H1 (cell line): Measurements from ENCODE around the gene SFMBT2. TPM values are rescaled to one million over a fixed set of nuclear protein-coding genes. Genes with fewer than 3 reads are reported as not detected.

ENCODE experiments used
- CTCF ChIA-PET: fragments of 300-600 bp; sonication (Branson Sonifier 250); formaldehyde crosslinking; loops from one replicate; lab custom pipeline; 2021; ENCODE audit not compliant: partially characterized antibody; lab: Charles Lee
- POLR2A ChIA-PET: fragments of 300-600 bp; sonication (Branson Sonifier 250); formaldehyde crosslinking; loops from one replicate; lab custom pipeline; 2021; ENCODE audit warnings: inconsistent platforms; ENCODE audit not compliant: partially characterized antibody; lab: Charles Lee
- DNase-seq, 2 experiments: peaks; one replicate each; pipeline versions ENCODE4 v3.0.0 to v3.0.0-alpha.2; 2010 to 2022; ENCODE audit warnings: low spot score in 2 of 2, low read depth in 1 of 2, mixed read lengths in 1 of 2
- FAIRE-seq: peaks from 2 replicates; lab custom pipeline; 2011; peaks lifted over from hg19 to GRCh38; lab: Jason Lieb, UNC
- H2AFZ ChIP-seq: 2 replicates; pipeline ENCODE4 v1.8.1; 2012; ENCODE audit warnings: low read length, inconsistent platforms
- H2AK5ac ChIP-seq: 2 replicates; pipeline ENCODE4 v1.6.1; 2013; ENCODE audit warnings: low read depth, low read length
- H2BK120ac ChIP-seq: replicated peaks from 2 replicates; pipeline ENCODE3; 2013; ENCODE audit warnings: low read depth, low read length, inconsistent platforms
- H2BK12ac ChIP-seq: 2 replicates; pipeline ENCODE4 v1.6.1; 2013; ENCODE audit warnings: low read depth, low read length
- H2BK15ac ChIP-seq: 2 replicates; pipeline ENCODE4 v1.6.1; 2013; ENCODE audit warnings: low read length
- H2BK20ac ChIP-seq: 2 replicates; pipeline ENCODE4 v1.6.1; 2013; ENCODE audit warnings: low read length
- H2BK5ac ChIP-seq: 2 replicates; pipeline ENCODE4 v1.6.1; 2013; ENCODE audit warnings: low read depth, low read length
- H3K14ac ChIP-seq: 2 replicates; pipeline ENCODE4 v1.6.1; 2013; ENCODE audit warnings: inconsistent platforms; ENCODE audit not compliant: insufficient read length
- H3K18ac ChIP-seq: 2 replicates; pipeline ENCODE4 v1.6.1; 2013; ENCODE audit warnings: low read length; ENCODE audit errors: extremely low read depth
- H3K23ac ChIP-seq: 2 replicates; pipeline ENCODE4 v1.6.1; 2013; ENCODE audit warnings: inconsistent platforms; ENCODE audit not compliant: insufficient read length
- H3K23me2 ChIP-seq: 2 replicates; pipeline ENCODE4 v1.6.1; 2013; ENCODE audit warnings: low read depth, low read length
- H3K27ac ChIP-seq: 2 replicates; pipeline ENCODE4 v1.6.1; 2011; ENCODE audit warnings: low read depth, low read length, inconsistent platforms
- H3K27me3 ChIP-seq, 4 experiments: replicated peaks in 1 of 4; 1 replicate in 1 of 4; 2 replicates in 3 of 4; pipeline versions ENCODE4 v1.6.1 to v1.8.1; 2011 to 2013; ENCODE audit warnings: low read length in 3 of 4, mild to moderate bottlenecking in 3 of 4, inconsistent platforms in 2 of 4, mixed read lengths in 2 of 4, moderate library complexity in 1 of 4; ENCODE audit not compliant: control insufficient read depth in 3 of 4, insufficient read depth in 3 of 4; ENCODE audit errors: extremely low read depth in 1 of 4
- H3K36me3 ChIP-seq, 4 experiments: 2 replicates each; pipeline versions ENCODE4 v1.6.1 to v1.8.1; 2011 to 2013; ENCODE audit warnings: mild to moderate bottlenecking in 4 of 4, low read length in 3 of 4, moderate library complexity in 2 of 4, control low read depth in 1 of 4, inconsistent platforms in 1 of 4; ENCODE audit not compliant: insufficient read depth in 4 of 4, control insufficient read depth in 2 of 4
- H3K4ac ChIP-seq: replicated peaks from 2 replicates; pipeline ENCODE3; 2013; ENCODE audit warnings: low read length, low read depth, mixed read lengths, inconsistent platforms; ENCODE audit not compliant: insufficient read length
- H3K4me1 ChIP-seq, 4 experiments: replicated peaks in 1 of 4; 1 replicate in 1 of 4; 2 replicates in 3 of 4; pipeline versions ENCODE4 v1.6.1 to v1.8.1; 2011 to 2013; ENCODE audit warnings: low read length in 3 of 4, inconsistent platforms in 2 of 4, mixed read lengths in 1 of 4; ENCODE audit not compliant: insufficient read depth in 4 of 4, control insufficient read depth in 3 of 4
- H3K4me2 ChIP-seq, 2 experiments: 2 replicates each; pipeline versions ENCODE4 v1.6.1 to v1.8.1; 2011 to 2013; ENCODE audit warnings: low read depth in 2 of 2, low read length in 2 of 2, control low read depth in 1 of 2, inconsistent platforms in 1 of 2, mild to moderate bottlenecking in 1 of 2; ENCODE audit not compliant: insufficient read depth in 1 of 2
- H3K4me3 ChIP-seq, 4 experiments: fragments of 200-600, 300-600 bp in 1 of 4; sonication (generic), shearing (Covaris generic), sonication (Bioruptor Twin) in 1 of 4; 2 replicates each; pipeline versions ENCODE4 v1.5.1 to v1.8.1; 2011 to 2016; ENCODE audit warnings: low read length in 4 of 4, low read depth in 3 of 4, control low read depth in 2 of 4, inconsistent platforms in 2 of 4, mild to moderate bottlenecking in 2 of 4, mixed read lengths in 1 of 4, moderate library complexity in 1 of 4; ENCODE audit not compliant: insufficient read depth in 2 of 4; ENCODE audit errors: extremely low read depth in 1 of 4
- H3K56ac ChIP-seq: replicated peaks from 2 replicates; pipeline ENCODE3; 2013; ENCODE audit warnings: low read depth, mild to moderate bottlenecking, mixed read lengths, low read length, inconsistent platforms; ENCODE audit not compliant: insufficient read length
- H3K79me1 ChIP-seq: 2 replicates; pipeline ENCODE4 v1.6.1; 2013; ENCODE audit warnings: low read depth, low read length, control low read depth
- H3K79me2 ChIP-seq, 2 experiments: 2 replicates each; pipeline versions ENCODE4 v1.6.1 to v1.8.1; 2012 to 2013; ENCODE audit warnings: low read length in 2 of 2, mild to moderate bottlenecking in 2 of 2, inconsistent platforms in 1 of 2; ENCODE audit not compliant: insufficient read depth in 2 of 2, control insufficient read depth in 1 of 2
- H3K9ac ChIP-seq, 4 experiments: replicated peaks in 1 of 4; 1 replicate in 1 of 4; 2 replicates in 3 of 4; pipeline versions ENCODE4 v1.6.1 to v1.8.1; 2011 to 2013; ENCODE audit warnings: low read depth in 3 of 4, low read length in 3 of 4, control low read depth in 2 of 4, mild to moderate bottlenecking in 2 of 4, moderate library complexity in 2 of 4, inconsistent platforms in 1 of 4; ENCODE audit errors: extremely low read depth in 1 of 4
- H3K9me3 ChIP-seq, 2 experiments: 2 replicates each; pipeline versions ENCODE4 v1.6.1 to v1.8.1; 2012 to 2013; ENCODE audit warnings: mild to moderate bottlenecking in 2 of 2, moderate library complexity in 2 of 2, control low read depth in 1 of 2, inconsistent platforms in 1 of 2, low read depth in 1 of 2, low read length in 1 of 2, mixed read lengths in 1 of 2; ENCODE audit not compliant: insufficient read depth in 2 of 2
- H4K20me1 ChIP-seq, 2 experiments: replicated peaks in 1 of 2; 2 replicates each; pipeline versions ENCODE3 to v1.8.1; 2011 to 2013; ENCODE audit warnings: inconsistent platforms in 2 of 2, low read length in 2 of 2, mild to moderate bottlenecking in 1 of 2; ENCODE audit not compliant: insufficient read depth in 2 of 2, control insufficient read depth in 1 of 2
- H4K5ac ChIP-seq: 2 replicates; pipeline ENCODE4 v1.6.1; 2013; ENCODE audit warnings: low read length, low read depth, mixed read lengths, inconsistent platforms; ENCODE audit not compliant: insufficient read length
- H4K8ac ChIP-seq: 2 replicates; pipeline ENCODE4 v1.8.0; 2013; ENCODE audit warnings: mild to moderate bottlenecking, moderate library complexity, low read length, inconsistent platforms; ENCODE audit not compliant: insufficient read depth; ENCODE audit errors: extremely low read depth
- H4K91ac ChIP-seq: replicated peaks from 2 replicates; pipeline ENCODE3; 2013; ENCODE audit warnings: low read length, mixed read lengths, inconsistent platforms; ENCODE audit not compliant: insufficient read length
- CTCF ChIP-seq, 3 experiments: IDR thresholded peaks; 1 replicate in 2 of 3; 2 replicates in 1 of 3; pipeline versions ENCODE4 v1.5.1 to v1.6.1; 2011; ENCODE audit warnings: low read length in 3 of 3, mild to moderate bottlenecking in 3 of 3, inconsistent platforms in 2 of 3, low read depth in 1 of 3, moderate library complexity in 1 of 3; ENCODE audit not compliant: insufficient read depth in 1 of 3; ENCODE audit errors: control extremely low read depth in 1 of 3
- EGR1 ChIP-seq: IDR thresholded peaks from 2 replicates; pipeline ENCODE4 v1.6.1; 2011; ENCODE audit warnings: low read depth, low read length, borderline replicate concordance
- GABPA ChIP-seq: IDR thresholded peaks from 2 replicates; pipeline ENCODE4 v1.6.1; 2011; ENCODE audit warnings: mild to moderate bottlenecking, low read length, moderate library complexity, borderline replicate concordance; ENCODE audit not compliant: insufficient read depth
- RFX5 ChIP-seq: IDR thresholded peaks from 2 replicates; pipeline ENCODE4 v1.6.1; 2011; ENCODE audit warnings: low read depth, low read length, improper control_type of control experiment, borderline replicate concordance
- WGBS, 2 experiments: shearing (Covaris generic) in 1 of 2; methylation state at CpG; one replicate each; pipeline versions ENCODE4 v1.1.6 to v1.1.7; 2013 to 2015; ENCODE audit warnings: low lambda C conversion rate in 2 of 2, mixed read lengths in 2 of 2, inconsistent platforms in 1 of 2, low coverage in 1 of 2, missing lambda C conversion rate in 1 of 2; ENCODE audit not compliant: insufficient replicate concordance in 2 of 2, insufficient coverage in 1 of 2, insufficient read length in 1 of 2; ENCODE audit errors: extremely low coverage in 1 of 2, missing lambda C conversion rate in 1 of 2; 5-methylcytosine and 5-hydroxymethylcytosine counted together
- polyA plus RNA-seq, 7 experiments: library from polyadenylated mRNA; depleted of rRNA in 3 of 7; stranded (reverse) in 5 of 7; unstranded in 2 of 7; fragments of >200 nt in 5 of 7; fragments of 200-250 nt in 2 of 7; gene quantifications; 1 replicate in 5 of 7; 2 replicates in 1 of 7; 4 replicates in 1 of 7; pipeline versions ENCODE4 v1.2.1 to v1.2.3, GENCODE V29; 2011 to 2013; ENCODE audit warnings: missing spikeins in 2 of 7, mixed read lengths in 2 of 7
- total RNA-seq: library from RNA; stranded (reverse); fragmentation: NEBNext Ultra II Directional; extraction: Animal tissue kit (Norgen Biotek cat#: 25700); gene quantifications from 2 replicates; pipeline ENCODE4 v1.2.1, GENCODE V29; 2021

The SFMBT2 gene
- total and polyA plus RNA-seq, 2 of the 8 experiments (the other 6 are each of a cell fraction or from before 2014, with no cell fraction given) = 2.9 to 11.0 TPM

- H3K27ac ChIP-seq = no peak overlapping the region
- H2BK5ac ChIP-seq = no peak overlapping the region
- no peaks in the 10 kb centered on the region for H3K27me3 ChIP-seq
- no peak for TF ChIP-seq GABPA
- no peak for TF ChIP-seq CTCF (IDR thresholded peaks at IDR 0.05; ENCODE audit: control extremely low read depth in 1 of 3, insufficient read depth in 1 of 3, low read depth in 1 of 3, low read length in 3 of 3)
- TF ChIP-seq EGR1 = no peak
- no peak for TF ChIP-seq RFX5
- no peaks in the 10 kb centered on the region for H3K4me1 ChIP-seq
- no peaks in the 10 kb centered on the region for H4K20me1 ChIP-seq
- H2BK12ac ChIP-seq = no peak overlapping the region
- ChIA-PET CTCF (no interaction called here), POLR2A (no interaction called here)
- H3K4me3 ChIP-seq = no peak overlapping the region
- H3K23ac ChIP-seq = no peak overlapping the region
- no peak overlapping the region for H3K18ac ChIP-seq
- H3K4ac ChIP-seq = no peak overlapping the region
- 91% methylated on average over 6 of the region's 6 CpGs; no CpG with 5 or more reads in 1 of the 2 experiments for WGBS, 2 experiments
- peaks cover 0 to 18% (median 8%) of the 10 kb centered on the region in 4 experiments; a peak in 6 of 8 replicates for H3K36me3 ChIP-seq
- FAIRE-seq (no peak), DNase-seq (no peak)
- no peak overlapping the region for H3K9ac ChIP-seq
- H3K23me2 ChIP-seq = no peaks in the 10 kb centered on the region
- no peak overlapping the region for H2BK20ac ChIP-seq
- H2BK15ac ChIP-seq = no peak overlapping the region
- no peak overlapping the region for H3K56ac ChIP-seq
- H4K91ac ChIP-seq = no peak overlapping the region
- no peaks in the 10 kb centered on the region for H3K79me1 ChIP-seq
- H3K9me3 ChIP-seq = no peaks in the 10 kb centered on the region
- H2BK120ac ChIP-seq = no peak overlapping the region
- no peak overlapping the region for H4K8ac ChIP-seq
- no peak overlapping the region for H3K4me2 ChIP-seq
- H2AK5ac ChIP-seq = no peak overlapping the region
- H2AFZ ChIP-seq = no peak overlapping the region
- H3K79me2 ChIP-seq = no peaks in the 10 kb centered on the region
- no peak overlapping the region for H4K5ac ChIP-seq
- H3K14ac ChIP-seq = no peak overlapping the region
Observed at GRCh38 chr10:7195118-7195517, 215.7 kb downstream of the SFMBT2 start.
